Retina (tissue), 1 donor: ENCODE data around the gene HSCB.
"Not testable (repeated sequence)": the region's sequence is repeated elsewhere in the genome, so short reads cannot be mapped to it uniquely, and the experiment has no call there.

ENCODE experiments used
- DNase-seq: peaks from one replicate; pipeline ENCODE4 v3.0.0-alpha.2; 2016

HSCB gene, protein sequence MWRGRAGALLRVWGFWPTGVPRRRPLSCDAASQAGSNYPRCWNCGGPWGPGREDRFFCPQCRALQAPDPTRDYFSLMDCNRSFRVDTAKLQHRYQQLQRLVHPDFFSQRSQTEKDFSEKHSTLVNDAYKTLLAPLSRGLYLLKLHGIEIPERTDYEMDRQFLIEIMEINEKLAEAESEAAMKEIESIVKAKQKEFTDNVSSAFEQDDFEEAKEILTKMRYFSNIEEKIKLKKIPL

GRCh38 chr22:28741785-28742561 lies at the start of gene HSCB, which contains the start of gene CHEK2:
TSS of gene HSCB (plus strand) at chr22:28742039. CDS start at chr22:28742096, 57 bp downstream.
TSS of gene CHEK2 (minus strand) at chr22:28741820. CDS start at chr22:28734721, 7,099 bp downstream.
- peak; percentile 99 for DNase-seq

DNA sequence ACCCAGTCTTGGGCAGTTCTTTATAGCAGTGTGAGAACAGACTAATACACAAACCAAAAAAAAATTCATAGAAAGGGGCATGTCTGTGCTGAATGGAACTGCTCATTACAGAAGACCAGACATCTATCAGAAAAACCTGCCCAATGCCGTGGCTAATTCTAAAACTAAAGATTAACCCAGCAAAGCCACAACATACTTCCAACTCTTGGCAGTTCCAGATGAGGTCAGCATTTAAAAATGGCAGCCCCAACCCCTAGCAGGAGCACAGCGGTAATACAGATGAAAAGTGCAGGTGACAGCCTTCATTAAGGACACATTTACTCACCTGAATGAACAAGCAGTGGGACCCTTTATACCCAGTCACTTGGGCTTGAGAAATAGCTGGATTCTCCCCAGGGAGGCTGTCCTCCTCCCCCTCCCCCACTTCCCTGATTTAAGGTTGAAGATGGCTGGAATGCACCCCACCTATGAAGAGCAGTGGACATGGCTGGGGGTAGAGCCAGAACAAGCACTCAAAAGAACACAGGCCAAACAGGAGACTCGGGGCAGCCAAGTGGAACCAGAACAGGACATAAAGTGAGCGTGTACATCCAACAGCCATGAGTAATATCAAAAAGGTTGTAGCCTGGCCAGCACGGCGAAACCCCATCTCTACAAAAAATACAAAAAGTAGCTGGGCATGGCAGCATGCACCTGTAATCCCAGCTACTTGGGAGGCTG lies 48.6 kb upstream of the HSCB start:
- DNase-seq: not testable (repeated sequence)

DNA sequence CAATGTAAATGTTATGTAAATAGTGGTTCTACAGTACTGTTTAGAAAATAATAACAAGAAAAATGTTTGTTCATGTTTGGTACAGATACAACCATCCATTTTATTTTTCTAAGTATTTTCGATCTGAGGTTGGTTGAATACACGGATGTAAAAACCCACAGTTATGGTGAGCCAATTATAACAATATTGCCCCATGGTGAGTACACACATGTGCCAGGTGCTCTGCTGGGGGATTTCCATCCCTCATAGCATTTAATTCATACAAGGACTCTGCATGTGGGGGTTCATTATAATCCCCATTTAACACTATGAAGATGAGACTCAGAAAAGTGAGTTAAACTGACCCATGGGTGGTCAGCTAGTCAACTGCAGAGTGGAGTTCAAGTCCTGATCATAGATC lies 38.9 kb upstream of the HSCB start:
- no peak for DNase-seq

- DNase-seq: no peak
These were observed 38.4 kb upstream of the HSCB start for GRCh38 chr22:28703436-28703835.

GRCh38 chr22:28706845-28707244 lies 35.0 kb upstream of the HSCB start:
- no peak for DNase-seq

DNA sequence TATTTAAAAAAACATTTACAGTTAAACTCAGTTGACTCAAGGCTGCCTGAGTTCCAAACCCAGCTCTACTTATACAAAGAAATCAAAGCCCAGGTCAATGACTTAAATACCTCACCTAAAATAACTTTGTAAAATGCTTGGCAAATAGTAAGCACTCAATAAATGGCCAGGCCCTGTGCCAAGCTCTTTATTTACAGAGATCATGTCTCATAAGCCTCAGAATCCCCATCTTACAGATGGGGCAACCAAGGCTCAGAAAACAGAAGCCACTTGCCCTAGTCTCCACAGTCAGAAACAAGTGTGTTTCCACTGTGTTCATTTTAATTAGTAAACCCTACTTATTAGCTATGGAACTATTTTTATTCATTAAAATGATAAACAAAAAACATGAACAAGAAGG lies 31.7 kb upstream of the HSCB start:
- no peak for DNase-seq

- no peak for DNase-seq
These were observed 31.2 kb upstream of the HSCB start for GRCh38 chr22:28710576-28711191.

DNA sequence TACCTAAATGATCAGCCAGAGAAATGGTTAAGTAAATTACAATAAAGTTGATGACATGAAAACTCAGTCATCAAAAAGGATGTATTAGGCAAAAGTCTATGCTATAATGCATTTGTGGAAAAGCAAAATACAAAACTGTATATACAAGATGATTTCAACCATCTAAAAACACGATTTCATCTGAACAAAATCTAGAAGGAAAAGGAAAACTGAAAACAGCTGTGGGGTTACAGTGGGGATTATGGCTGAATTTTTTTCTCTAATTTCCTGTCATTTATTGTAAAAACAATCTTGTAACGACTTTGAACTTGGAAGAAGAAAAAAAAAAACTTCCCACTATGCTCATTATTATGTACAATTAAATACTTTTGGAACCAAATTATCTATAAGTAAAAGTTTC lies 30.5 kb upstream of the HSCB start:
- no peak for DNase-seq

DNA sequence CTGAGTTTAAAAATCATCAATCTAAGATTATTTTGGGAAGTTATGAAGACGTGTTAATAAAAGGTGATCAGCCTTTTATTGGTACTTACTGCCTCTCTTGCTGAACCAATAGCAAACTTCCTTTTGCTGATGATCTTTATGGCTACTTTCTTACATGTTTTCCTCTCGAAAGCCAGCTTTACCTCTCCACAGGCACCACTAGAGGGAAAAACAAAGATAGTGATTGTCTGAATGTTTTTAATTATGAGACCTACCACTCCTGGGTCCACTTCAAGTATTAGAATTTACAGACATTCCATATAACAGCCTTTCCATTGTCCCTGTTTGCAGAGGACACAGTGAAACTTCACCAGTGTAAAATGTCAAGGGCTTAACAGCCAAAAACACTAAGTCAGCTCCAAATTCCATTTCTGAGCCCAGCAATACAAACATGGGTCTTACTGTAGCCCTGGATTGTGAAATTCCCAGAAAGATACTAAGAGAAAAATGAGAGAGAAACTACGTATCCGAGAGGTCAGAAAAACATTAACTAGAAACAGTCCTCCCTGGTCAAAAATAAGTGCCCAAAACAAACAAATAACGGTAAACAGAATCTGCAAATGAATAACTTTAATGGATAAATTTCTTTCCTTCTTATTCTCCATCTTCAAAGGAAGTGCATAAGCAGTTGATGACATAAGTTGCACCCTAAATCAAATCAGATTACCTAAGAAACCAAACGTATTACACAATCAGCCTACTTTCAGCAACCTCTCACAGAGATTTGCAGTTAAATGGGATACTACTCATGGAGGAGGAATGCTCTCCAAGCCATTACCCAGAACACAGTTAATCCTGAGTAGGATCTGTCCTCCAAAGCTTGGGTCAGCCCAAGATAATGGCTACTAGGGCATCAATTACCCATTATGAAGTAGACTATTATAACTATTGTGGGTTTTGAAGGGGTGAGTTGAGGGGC lies 29.7 kb upstream of the HSCB start:
- DNase-seq: no peak

- no peak for DNase-seq
These were observed 27.7 kb upstream of the HSCB start for GRCh38 chr22:28714043-28714628.

- no peak for DNase-seq
These were observed 26.2 kb upstream of the HSCB start for GRCh38 chr22:28715611-28716010.

GRCh38 chr22:28716686-28717085 lies 25.2 kb upstream of the HSCB start:
- DNase-seq: no peak

GRCh38 chr22:28718044-28718443 lies 23.8 kb upstream of the HSCB start:
- DNase-seq: no peak

- no peak for DNase-seq
These were observed 13.8 kb upstream of the HSCB start for GRCh38 chr22:28728002-28728401.

DNA sequence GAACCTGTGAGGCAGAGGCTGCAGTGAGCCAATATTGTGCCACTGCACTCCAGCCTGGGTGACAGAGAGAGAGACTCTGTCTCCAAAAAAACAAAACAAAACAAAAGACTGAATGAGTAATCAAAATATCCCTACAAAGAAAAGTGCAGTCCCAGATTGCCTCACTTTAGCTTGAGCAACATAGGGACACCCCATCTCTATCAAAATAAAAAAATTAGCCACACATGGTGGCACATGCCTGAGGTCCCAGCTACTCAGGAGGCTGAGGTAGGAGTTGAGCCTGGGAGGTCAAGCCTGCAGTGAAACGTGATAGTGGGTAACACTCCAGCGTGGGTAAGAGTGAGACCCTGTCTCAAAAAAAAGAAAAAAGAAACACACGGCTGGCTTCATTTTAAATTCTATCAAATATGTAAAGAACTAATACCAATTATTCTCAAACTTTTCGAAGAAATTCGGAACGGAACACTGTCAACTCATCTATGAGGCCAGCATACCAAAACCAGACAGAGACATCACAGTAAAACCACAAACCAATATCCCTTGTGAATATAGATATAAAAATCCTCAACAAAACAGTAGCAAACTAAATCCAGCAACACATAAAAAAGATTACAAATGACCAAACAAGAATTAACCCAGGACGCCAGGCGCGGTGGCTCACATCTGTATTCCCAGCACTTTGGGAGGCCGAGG lies 13.1 kb upstream of the HSCB start:
- no peak for DNase-seq

DNA sequence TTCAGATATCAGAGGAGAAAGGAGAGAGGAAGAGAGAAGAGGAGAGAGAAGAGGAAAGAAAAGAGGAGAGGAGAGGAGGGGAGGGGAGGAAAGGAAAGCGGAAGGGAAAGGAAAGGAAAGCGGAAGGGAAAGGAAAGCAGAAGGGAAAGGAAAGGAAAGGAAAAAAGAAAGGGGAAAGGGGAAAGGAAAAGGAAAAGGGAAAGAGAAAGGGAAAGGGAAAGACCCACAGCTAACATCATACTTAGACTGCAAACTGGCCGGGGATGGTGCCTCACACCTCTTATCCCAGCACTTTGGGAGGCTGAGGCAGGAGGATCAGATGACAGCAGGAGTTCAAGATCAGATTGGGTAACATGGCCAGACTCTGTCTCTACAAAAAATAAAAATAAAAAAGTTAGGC lies 11.7 kb upstream of the HSCB start:
- no peak for DNase-seq

DNA sequence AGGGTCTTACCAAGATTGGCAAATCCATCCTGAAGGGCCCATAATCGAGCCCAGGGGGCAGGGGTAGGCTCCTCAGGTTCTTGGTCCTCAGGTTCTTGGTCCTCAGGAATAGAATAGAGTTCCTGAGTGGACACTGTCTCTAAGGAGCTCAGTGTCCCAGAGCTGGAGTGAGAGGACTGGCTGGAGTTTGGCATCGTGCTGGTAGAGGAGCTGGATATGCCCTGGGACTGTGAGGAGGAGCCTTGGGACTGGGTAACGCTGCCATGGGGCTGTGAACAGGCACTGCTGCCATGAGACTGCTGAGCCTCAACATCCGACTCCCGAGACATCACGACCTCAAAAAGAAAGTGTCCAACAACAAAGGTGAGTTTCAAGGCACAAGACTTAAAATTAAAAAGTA lies 7.4 kb upstream of the HSCB start:
- no peak for DNase-seq

GRCh38 chr22:28736301-28737155 lies 5.3 kb upstream of the HSCB start:
- no peak for DNase-seq

DNA sequence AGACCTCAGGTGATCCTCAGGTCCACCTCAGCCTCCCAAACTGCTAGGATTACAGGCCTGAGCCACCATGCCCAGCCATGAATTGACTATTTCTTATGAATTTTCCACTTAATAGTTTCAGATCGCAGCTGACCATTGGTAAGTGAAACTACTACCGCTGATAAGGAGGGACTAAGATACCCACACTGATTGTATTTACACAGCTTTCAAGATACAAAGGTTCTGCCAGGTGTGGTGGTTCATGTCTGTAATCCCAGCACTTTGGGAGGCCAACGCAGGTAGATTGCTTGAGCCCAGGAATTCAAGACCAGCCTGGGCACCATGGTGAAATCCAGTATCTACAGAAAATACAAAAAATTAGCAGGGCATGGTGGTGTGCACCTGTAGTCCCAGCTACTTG lies 4.1 kb upstream of the HSCB start:
- DNase-seq: no peak

- DNase-seq: not testable (repeated sequence)
These were observed 3.0 kb upstream of the HSCB start for GRCh38 chr22:28738876-28739275.
